ENCODE results near the gene SLC22A12.
"Not testable (repeated sequence)": the region's sequence is repeated elsewhere in the genome, so short reads cannot be mapped to it uniquely, and the experiment has no call there.

SLC22A12 gene

DNA sequence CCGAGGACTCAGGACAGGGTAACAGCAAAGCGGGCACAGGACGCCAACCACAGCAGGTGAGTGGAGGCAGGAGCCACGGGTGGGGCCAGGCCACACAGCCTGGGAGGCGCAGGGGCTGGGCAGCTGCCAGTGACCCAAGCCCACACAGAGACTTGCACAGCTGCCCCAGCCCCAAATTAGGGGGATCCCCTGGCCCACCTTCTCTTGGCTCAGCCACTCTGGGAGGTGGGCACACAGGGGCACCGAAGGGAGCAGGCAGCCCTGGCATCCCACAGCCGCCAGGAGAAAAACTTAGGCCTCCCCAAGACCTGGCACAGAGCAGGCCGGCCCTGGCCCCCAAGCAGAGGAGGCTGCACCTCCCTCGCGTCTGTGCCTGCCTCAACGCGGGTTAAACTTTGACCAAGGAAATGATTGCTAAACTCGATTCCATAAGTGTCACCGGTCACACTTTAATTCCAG is at the start of gene SLC22A12:
Gene SLC22A12, plus strand, starts transcription at position 458 of the 459 bp plus-strand sequence. CDS start 337 bp downstream, outside the sequence.
- no peak for DNase-seq

DNA sequence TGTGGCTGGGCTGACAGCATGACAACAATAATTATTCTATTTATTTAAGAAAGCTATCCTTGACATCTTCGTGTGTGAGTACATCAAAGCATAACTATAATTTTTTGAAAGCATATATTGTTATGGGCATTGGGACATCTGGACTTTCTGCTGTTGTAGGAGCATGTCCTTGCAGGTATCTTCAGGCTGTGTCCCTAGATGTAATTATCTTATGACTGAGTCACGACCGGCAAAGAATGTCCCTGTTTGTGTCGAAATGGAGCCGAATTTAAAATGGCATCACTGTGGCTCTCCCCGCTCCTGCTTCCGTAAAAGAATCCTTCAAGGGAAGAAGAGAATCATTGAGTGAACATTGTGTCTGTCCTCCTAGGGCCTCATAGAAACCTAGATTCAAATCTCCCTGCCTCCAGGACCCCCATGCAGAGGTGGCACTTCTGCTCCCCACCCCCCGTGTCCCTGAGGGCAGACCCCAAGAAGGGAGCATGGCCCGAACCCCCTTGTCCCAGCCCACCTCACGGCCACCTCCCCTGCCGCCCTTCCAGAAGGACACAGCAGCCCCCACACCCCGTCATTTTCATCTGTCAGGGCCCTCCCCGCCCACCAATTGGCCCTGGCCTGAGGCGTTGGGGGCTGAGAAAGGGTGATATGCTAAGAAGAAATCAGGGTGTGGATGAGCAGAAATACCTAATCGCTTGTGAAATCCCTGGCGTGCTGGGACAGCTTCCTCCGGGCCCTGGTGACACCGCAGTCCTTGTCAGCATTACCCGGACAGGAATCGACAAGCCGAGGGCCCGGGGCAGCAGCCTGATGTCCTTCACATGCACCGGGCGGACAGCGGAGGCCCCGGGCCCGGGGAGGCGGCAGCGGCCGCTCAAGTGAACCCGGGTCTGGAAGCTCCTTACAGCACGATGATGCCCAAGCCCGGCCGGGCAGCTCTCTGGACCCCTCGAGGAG is 48.6 kb upstream of the SLC22A12 start:
- no peak for DNase-seq

DNA sequence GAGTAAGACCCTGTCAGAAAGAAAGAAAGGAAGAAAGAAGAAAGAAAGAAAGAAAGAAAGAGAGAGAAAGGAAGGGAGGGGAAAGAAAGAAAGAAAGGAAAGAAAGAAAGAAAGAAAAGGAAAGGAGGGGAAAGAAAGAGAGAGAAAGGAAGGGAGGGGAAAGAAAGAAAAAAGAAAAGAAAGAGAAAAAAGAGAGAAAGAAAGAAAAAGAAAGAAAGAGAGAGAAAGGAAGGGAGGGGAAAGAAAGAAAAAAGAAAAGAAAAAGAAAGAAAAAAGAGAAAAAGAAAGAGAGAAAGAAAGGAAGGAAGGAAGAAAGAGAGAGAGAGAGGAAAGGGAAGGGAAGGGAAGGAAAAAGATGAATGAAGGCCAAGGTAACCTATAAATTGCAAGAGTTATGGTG is 47.2 kb upstream of the SLC22A12 start:
- DNase-seq: no peak

DNA sequence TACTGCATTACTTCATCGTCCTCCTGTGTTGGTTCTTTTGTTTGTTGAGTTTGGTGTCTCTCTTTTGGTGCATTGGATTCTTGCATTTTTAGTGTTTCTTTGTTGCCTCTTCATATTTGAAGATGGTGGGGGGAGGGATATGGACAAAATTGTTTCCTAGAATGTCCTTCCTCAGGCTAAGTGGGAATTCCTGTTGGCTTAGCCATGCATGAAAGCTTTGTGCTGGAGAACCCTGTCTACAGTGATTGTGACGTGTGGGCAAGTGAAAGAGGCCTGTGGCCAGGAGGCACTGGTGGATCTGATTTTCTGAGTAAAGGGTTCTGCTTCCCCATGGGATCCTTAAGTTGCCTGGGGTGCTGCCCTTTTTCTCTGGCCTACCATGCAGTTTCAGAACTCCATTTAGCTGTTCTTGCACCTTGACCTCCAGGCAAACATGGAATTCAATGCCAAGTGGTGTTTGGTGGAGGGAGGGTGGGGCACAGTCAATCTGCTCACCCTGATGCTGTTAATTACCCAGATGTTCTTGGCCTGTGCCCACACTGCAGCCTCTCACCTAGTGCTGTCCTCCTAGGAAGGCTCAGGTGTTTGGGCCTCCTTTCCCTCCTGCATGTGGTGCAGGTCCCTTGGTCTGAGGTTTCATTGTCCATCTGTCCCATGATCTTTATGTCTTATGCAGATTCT is 46.3 kb upstream of the SLC22A12 start:
- no peak for DNase-seq

DNA sequence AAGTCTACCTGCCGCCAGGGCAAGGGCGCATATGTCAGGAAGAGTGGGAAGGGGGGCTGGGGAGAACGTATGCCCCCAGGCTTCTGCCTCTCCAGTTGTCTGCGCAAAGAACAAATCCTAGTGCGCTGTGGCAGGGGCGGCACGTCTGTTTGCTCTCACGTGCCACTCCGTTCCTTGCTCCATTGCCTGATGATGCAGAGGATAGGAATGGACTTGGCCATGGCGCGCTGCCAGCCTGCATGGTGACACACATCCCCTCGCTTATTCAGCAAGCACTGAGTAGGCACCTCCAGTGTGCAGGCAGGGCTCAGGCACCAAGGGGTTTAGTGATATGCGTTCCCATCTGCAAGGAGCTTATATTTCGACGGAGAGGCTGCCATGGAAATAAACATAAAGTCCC is 45.4 kb upstream of the SLC22A12 start:
- DNase-seq: no peak

DNA sequence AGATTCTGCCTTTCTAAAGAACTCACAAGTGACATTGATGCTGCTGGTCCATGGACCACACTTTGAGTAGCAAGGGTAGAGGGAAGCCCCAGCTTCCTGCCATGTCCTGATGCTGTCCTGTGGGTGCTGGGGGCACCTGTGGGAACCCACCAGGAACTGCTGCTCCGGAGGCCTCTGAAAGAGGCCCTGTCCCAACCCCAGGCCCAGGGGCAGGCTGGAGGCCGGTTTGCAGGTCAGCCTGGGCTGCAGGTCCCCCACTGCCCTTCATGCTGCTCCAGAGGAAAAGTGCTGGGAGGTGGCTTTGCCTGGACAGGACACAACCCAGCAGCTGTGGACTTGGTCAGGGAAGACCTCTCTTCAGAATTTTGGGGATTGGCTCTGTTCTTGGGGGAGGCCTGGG is 44.8 kb upstream of the SLC22A12 start:
- DNase-seq: no peak

DNA sequence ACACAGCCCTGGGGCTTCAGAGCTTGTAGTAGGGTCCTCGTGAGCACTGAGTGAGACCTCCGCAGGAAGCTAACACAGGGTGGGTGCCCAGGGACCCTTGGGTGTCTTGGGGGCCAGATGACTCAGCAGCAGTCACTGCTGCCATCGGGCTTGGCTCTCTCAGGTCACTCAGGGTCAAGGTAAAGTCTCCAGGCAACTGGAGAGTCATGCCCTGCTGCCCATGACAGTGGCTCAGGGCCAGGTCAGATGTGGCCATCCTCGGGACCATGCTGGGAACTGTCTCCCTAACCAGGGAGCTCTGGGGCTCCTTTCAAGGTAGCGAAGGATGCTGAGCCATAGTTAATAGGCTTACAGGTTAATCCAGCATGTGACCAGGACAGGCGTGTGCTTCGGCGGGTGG is 44.4 kb upstream of the SLC22A12 start:
- DNase-seq: no peak

DNA sequence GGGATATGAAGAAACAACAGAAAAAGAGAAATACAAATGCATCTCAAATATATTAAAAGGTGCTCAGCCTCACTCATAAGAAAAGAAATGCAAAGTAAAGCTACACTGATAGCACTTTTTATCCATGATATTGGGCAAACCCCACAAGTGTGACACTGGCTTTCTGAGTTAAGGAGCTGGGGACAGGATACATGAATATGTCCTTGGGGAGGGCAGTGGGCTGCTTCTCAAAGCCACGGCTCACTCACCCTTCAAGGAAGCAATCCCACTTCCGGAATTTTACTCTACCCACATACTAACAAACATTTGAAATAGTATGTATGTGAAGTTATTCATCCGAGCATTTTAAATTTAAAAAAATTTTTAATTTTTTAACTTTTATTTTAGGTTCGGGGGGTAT is 41.1 kb upstream of the SLC22A12 start:
- no peak for DNase-seq

DNA sequence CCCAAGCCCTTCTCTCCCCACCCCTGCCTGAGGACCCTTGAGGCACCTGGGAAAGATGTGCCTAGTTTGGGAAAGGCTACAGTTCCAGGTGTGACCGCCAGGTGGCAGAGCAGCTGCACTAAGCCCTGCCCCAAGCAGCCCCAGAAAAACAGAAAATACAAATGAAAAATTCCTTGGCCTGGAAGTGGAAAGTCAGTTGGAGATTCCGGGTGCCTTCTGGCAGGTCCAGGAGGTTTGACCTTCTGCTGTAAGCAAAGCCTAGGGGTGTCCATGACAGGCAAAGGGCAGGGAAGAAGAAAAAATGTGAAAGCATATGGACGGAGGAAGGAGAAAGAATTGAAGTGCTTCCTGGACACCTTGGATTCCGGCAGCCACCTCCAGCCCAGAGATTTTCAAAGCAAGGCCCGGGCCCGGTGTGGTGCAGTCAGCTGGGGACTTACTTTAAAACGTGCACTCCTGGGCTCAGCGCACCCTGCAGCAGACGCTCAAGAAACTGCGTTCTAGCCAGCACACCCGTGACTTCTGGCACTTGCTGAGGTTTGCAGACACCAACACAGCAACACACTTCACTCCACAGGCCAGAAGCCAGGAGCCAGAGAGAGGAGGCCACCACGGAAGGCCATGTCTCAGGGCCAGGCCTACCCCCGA is 37.3 kb upstream of the SLC22A12 start:
- peak; percentile 64 for DNase-seq

DNA sequence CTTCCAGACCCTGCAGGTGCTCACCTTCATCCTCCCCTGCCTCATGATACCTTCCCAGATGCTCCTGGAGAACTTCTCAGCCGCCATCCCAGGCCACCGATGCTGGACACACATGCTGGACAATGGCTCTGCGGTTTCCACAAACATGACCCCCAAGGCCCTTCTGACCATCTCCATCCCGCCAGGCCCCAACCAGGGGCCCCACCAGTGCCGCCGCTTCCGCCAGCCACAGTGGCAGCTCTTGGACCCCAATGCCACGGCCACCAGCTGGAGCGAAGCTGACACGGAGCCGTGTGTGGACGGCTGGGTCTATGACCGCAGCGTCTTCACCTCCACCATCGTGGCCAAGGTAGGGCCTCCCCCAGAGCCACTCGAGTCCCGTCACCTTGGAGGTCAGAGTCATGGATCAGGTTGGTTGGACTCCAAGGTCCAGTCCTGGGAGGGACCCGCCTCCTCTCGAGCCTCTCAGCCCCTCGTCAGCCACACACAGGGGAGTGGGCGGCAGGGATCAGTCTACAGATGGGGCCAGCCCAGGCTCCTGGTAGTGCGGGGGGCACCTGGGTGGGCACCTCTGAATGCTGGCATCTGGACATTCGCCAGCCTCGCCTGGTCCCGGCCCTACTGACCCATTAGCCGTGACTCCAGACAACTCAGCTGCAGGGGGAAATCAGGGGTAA is 34.8 kb upstream of the SLC22A12 start:
- DNase-seq: no peak

DNA sequence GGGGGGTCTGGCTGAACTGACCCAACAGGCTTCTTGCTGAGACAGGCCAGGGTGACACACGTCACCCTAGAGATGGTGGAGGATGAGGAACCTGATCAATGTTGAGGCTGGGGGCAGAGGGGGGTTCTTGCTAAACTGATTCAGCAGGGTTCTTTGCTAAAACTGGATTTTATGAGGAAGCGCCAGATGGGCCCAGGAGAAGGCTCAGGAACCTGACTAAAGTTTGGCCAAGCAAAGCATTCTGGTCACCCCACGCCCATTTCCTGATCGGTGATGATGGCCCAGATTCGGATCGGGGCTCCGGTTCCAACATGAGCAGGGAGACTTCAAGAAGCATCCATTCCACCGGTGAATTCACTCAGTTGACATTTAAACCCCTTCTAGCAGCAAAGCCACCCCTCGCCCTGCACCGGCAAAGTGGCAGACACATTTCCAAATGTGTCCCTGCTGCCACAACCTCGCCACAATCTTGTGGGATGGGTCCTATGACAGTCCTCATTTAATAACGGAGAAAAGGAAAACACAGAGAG is 34.2 kb upstream of the SLC22A12 start:
- DNase-seq: no peak

DNA sequence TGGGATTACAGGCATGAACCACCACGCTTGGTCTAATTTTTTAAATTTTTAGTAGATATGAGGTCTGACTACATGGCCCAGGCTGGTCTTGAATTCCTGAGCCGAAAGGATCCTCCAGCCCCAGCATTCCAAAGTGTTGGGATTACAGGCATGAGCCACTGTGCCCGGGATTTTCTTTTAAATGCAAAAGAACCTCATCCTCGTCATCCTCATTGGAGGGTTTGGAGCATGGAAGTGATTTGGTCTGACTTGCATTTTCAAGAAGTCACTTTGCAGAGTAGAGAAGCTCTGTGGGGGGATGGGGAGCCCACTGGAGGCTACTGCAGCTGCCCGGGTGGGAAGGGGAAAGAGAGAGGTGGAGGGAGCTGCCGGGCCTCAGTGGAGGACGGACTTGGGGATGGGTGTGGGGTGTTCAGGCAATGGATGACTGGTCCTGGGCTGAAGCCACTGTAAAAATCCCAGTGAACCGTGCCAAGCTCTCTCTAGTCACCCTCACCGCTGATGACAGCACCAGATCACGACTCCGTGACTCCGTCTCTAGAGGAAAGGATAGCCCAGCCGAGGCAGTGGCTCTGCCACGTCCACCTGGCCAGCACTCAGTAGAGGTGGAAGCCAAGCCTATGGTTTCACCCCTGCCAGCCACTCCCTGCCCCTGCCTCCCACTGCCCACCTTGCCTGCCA is 32.8 kb upstream of the SLC22A12 start:
- no peak for DNase-seq

DNA sequence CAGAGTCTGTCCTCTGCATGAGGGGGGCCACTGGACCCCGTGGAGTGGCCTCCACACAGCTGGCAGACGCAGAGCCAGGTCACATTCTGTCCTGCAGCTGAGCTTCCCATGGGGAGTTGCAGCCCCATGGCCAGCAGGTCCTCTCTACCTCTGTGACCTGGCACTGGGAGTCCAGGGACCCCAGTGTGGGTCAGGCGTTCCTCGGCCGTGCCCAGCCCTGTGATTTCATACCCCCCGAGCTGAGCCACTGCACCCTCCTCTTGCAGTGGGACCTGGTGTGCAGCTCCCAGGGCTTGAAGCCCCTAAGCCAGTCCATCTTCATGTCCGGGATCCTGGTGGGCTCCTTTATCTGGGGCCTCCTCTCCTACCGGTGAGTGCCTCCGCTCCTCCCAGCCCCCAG is 32.2 kb upstream of the SLC22A12 start:
- DNase-seq: no peak

DNA sequence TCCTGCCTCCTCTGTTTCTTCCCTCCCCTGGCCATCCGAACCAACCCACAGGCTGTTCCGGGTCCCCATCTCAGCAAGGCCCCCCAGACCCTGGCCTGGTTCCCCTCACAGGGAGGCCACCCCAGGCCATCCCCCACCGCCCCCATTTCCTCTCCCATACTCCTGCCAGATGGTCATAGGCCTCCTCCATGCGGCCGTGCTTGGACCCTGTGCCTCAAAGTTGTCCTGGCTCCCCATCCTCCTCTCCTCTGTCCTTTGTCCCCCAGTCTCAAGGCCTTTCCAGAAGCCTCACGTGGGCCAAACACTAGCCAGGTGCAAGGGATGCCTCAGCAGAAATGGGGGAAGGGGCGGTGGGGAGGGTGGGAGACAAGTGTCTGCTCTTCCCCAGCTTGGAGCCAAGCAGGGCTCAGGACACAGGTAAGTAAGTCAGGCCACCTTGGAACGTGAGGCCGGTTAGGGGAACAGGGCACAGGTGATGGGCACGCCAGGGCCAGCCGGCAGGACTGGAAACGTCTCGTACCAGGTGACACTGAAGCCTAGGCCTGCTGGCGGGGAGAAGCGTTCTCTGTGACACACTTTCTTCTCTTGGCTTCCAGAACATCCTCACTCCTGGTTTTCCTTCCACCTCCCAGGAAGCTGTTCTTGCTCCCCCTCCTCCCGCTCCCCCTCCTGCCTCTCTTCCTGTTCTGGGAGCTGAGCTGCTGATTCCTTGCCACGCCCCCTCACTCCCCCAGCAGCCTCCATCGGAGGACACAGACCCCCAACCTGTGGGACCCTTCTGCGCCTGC is 31.5 kb upstream of the SLC22A12 start:
- DNase-seq: no peak

DNA sequence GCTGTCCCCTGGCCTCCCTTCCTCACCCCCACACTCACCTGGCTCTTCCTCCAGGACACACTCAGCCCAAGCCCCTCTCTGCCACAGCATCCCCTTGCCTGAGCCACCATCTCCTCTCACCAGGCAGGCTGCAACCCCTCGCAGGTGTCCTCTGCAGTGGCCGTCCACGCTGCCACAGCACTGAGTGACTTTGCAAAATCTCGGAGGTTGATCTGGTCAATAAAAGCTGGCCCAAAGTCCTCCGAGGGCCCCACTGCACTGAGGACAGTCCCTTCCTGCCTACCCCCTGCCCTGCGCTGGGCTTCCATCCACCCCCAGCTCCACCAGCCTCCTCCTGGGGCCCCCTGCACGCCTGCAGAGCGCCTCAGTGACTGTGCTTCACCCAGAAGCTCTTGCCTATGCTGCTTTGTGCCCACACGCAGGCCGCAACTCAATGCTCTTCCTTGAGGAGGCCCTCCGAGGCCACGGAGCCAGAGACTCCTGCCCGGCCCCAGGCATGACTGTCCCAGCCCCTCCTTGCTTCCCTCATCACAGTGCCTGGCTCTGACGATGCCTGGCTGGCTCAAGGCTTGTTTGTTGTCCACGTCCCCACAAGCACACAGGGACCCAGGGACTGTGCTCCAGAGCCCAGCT is 30.8 kb upstream of the SLC22A12 start:
- no peak for DNase-seq

DNA sequence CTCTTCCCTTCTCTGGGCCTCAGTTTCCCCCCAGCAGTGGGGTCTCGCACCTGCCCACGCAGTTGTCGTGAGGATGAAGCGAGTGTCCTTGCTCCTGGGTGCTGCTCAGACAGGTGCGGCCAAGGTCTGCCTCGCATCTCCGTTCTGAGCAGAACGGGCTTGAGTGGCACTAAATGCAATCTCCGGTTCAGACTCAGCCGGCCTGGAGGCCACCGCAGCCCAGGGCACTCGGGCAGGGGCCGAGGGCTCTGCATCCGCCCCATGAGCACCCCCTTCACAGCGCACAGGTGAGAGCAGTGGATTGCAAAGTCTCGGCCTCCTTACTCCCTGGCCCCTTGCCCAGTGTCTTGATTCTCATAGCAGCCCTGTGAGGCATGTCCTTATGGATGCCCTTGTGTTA is 30.1 kb upstream of the SLC22A12 start:
- no peak for DNase-seq

DNA sequence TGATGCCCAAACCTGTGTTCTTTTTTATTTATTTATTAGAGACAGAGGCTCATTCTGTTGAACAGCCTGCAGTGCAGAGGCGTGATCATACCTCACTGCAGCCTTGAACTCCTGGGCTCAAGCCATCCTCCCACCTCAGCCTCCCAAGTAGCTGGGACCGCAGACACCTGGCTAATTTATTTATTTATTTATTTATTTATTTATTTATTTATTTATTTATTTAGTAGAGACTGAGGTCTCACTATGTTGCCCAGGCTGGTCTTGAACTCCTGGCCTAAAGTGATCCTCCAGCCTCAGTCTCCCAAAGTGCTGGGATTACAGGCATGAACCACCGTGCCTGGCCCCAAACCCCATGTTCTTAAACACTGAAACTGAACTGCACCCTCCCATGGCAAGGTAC is 29.6 kb upstream of the SLC22A12 start:
- not testable (repeated sequence) for DNase-seq

DNA sequence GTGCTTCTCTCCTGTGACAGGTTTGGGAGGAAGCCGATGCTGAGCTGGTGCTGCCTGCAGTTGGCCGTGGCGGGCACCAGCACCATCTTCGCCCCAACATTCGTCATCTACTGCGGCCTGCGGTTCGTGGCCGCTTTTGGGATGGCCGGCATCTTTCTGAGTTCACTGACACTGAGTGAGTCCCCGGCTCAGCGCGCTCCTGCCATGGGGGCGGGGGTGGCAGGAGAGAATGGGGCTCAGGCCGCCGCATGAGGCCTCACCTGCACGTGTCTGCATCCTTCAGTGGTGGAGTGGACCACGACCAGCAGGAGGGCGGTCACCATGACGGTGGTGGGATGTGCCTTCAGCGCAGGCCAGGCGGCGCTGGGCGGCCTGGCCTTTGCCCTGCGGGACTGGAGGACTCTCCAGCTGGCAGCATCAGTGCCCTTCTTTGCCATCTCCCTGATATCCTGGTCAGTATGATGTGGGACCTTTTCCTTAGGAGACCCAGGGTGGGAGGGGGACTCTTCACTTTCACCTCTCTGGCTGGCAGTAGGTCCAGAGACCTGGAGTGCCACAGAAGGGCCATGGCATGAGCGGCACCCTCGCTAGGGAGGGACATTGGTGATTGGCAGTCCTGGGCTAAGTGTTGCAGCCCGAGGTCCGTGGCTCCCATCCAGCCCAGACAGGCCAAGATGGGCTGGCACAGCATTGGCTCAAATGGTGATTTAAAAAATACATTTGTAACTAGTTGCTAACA is 28.9 kb upstream of the SLC22A12 start:
- DNase-seq: no peak

DNA sequence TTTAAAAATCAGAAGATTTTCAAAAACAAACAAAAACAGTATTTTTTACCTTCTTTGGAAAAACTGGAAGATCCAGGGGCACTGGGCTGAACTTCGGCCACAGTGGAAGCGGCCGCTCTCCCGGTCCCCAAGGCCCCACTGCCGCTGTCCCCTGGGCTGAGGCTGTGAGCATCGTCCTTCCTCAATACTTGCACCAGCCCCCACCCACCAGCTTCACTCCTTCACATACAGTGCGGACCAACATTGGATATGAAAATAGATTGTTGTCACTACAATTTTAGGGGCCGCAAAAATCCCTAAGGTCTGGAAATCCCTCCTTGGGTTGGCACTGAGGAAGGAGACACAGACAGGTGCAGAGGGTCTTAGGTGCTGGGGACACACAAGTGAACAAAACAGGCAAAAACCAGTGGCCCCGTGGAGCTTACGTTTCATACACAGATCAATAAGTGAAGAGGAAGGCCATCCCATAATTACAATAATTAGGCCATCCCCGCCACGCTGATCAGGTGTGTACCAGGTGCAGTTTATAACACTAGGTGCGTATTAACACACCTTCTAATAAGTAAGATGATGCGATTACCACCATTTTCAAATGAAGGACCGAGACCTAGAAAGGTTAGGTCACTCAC is 28.2 kb upstream of the SLC22A12 start:
- no peak for DNase-seq

DNA sequence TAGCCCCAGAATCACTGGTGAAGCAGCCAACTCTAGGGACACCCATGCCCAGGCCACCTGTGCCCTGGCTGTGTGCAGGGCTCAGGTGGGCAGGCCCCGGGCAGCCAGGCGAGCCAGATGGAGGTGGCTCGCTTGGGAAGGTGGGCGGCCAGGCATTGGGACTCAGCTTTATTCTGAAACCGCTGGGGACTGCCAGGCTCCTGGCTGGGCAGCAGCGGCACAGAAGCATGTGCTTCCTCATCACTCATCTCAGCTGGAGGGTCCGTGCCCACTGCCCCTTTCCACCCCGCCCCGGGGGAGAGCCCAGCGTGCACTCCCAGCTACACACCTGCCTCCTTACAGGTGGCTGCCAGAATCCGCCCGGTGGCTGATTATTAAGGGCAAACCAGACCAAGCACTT is 27.1 kb upstream of the SLC22A12 start:
- DNase-seq: no peak
